ENCODE measurements around the gene TFDP2. TPM values are rescaled to one million over a fixed set of nuclear protein-coding genes. Genes with fewer than 3 reads are reported as not detected.

The TFDP2 gene
- total and polyA plus RNA-seq, 2 donors (not counting 1 experiment from before 2014, with no cell fraction given), result 5.5 to 31.7 TPM

GRCh38 chr3:141949972-141950371 lies 199.4 kb downstream of the TFDP2 start:
- DNase-seq, result no peak
- H3K4me3 ChIP-seq (ENCODE audit: control extremely low read depth in 1 of 5, extremely low read depth in 1 of 5, insufficient read depth in 1 of 5, low read depth in 2 of 5, low read length in 4 of 5), result no peak overlapping the region
- H2AFZ ChIP-seq (ENCODE audit: insufficient read depth, low read depth, low read length, poor library complexity, severe bottlenecking), result no peak overlapping the region
- H3K9me3 ChIP-seq (ENCODE audit: control extremely low read depth in 1 of 3, control insufficient read depth in 2 of 3, insufficient read depth in 1 of 3, low read length in 2 of 3), result peaks cover 0 to 1% (median 0%) of the 10 kb centered on the region in 3 donors
- H3K36me3 ChIP-seq (replicated peaks in 1 of 2; ENCODE audit: control extremely low read depth in 1 of 2, control insufficient read depth in 1 of 2, extremely low read depth in 1 of 2, insufficient read depth in 2 of 2, low read length in 1 of 2), result peaks cover 7 to 10% of the 10 kb centered on the region in 2 experiments
- H3K27me3 Mint-ChIP-seq, result no peaks in the 10 kb centered on the region
- CTCF ChIA-PET, result interaction anchor here (1.1 kb wide), 1 partner anchor 11 kb away, joined by 3 read pairs; no protein-coding TSS in a partner anchor
- H4K20me1 ChIP-seq (ENCODE audit: control insufficient read depth, insufficient read depth, low read length, poor library complexity, severe bottlenecking), result no peaks in the 10 kb centered on the region
- no peak overlapping the region for H3K27ac ChIP-seq (ENCODE audit: low read length in 2 of 2)
- H3K4me3 Mint-ChIP-seq, result no peak overlapping the region
- H3K4me1 Mint-ChIP-seq, result peaks cover 6% of the 10 kb centered on the region
- no peaks in the 10 kb centered on the region for H3K9me3 Mint-ChIP-seq (ENCODE audit: insufficient read depth)
- POLR2A ChIA-PET, result no interaction called here
- WGBS (ENCODE audit: insufficient coverage), result 100% methylated on average over 4 of the region's 6 CpGs
- no peak overlapping the region for H3K27ac Mint-ChIP-seq
- H3K79me2 ChIP-seq (ENCODE audit: control insufficient read depth, insufficient read depth, low read length), result no peaks in the 10 kb centered on the region
- no peaks in the 10 kb centered on the region for H3K27me3 ChIP-seq (replicated peaks in 1 of 4; ENCODE audit: control extremely low read depth in 1 of 4, control insufficient read depth in 3 of 4, insufficient read depth in 4 of 4, low read length in 3 of 4)
- no peaks in the 10 kb centered on the region for H3K4me1 ChIP-seq (ENCODE audit: control insufficient read depth in 2 of 2, insufficient read depth in 2 of 2, low read length in 2 of 2)
- intact Hi-C loops (cut with micrococcal nuclease), result no loop called here
- no peak overlapping the region for H3K4me2 ChIP-seq (replicated peaks; ENCODE audit: low read depth, low read length, poor library complexity, severe bottlenecking)
- no peak for ATAC-seq (ENCODE audit: low read depth)
- H3K9ac ChIP-seq (ENCODE audit: low read length), result no peak overlapping the region
- TF ChIP-seq EZH2 (IDR thresholded peaks at IDR 0.05; ENCODE audit: borderline replicate concordance, insufficient read depth, low read depth, low read length, poor library complexity, severe bottlenecking) (no peak), CTCF (IDR thresholded peaks at IDR 0.05) (no peak)

GRCh38 chr3:141949399-141949798 lies 199.9 kb downstream of the TFDP2 start:
- no peak overlapping the region for H2AFZ ChIP-seq (ENCODE audit: insufficient read depth, low read depth, low read length, poor library complexity, severe bottlenecking)
- H3K4me3 Mint-ChIP-seq, result no peak overlapping the region
- no peaks in the 10 kb centered on the region for H3K27me3 ChIP-seq (replicated peaks in 1 of 4; ENCODE audit: control extremely low read depth in 1 of 4, control insufficient read depth in 3 of 4, insufficient read depth in 4 of 4, low read length in 3 of 4)
- ChIA-PET CTCF (no interaction called here), POLR2A (no interaction called here)
- no peaks in the 10 kb centered on the region for H4K20me1 ChIP-seq (ENCODE audit: control insufficient read depth, insufficient read depth, low read length, poor library complexity, severe bottlenecking)
- H3K27ac ChIP-seq (ENCODE audit: low read length in 2 of 2), result no peak overlapping the region
- no peak overlapping the region for H3K4me2 ChIP-seq (replicated peaks; ENCODE audit: low read depth, low read length, poor library complexity, severe bottlenecking)
- DNase-seq (no peak), ATAC-seq (ENCODE audit: low read depth) (no peak)
- no peak overlapping the region for H3K27ac Mint-ChIP-seq
- 89% methylated on average over 9 of the region's 10 CpGs for WGBS (ENCODE audit: insufficient coverage)
- no peak overlapping the region for H3K4me3 ChIP-seq (ENCODE audit: control extremely low read depth in 1 of 5, extremely low read depth in 1 of 5, insufficient read depth in 1 of 5, low read depth in 2 of 5, low read length in 4 of 5)
- H3K79me2 ChIP-seq (ENCODE audit: control insufficient read depth, insufficient read depth, low read length), result no peaks in the 10 kb centered on the region
- H3K9ac ChIP-seq (ENCODE audit: low read length), result no peak overlapping the region
- H3K4me1 ChIP-seq (ENCODE audit: control insufficient read depth in 2 of 2, insufficient read depth in 2 of 2, low read length in 2 of 2), result no peaks in the 10 kb centered on the region
- TF ChIP-seq EZH2 (IDR thresholded peaks at IDR 0.05; ENCODE audit: borderline replicate concordance, insufficient read depth, low read depth, low read length, poor library complexity, severe bottlenecking), result no peak
- no peak for TF ChIP-seq CTCF (IDR thresholded peaks at IDR 0.05)
- intact Hi-C loops (cut with micrococcal nuclease), result no loop called here
- H3K9me3 ChIP-seq (ENCODE audit: control extremely low read depth in 1 of 3, control insufficient read depth in 2 of 3, insufficient read depth in 1 of 3, low read length in 2 of 3), result peaks cover 0 to 1% (median 0%) of the 10 kb centered on the region in 3 donors
- H3K9me3 Mint-ChIP-seq (ENCODE audit: insufficient read depth), result no peaks in the 10 kb centered on the region
- H3K27me3 Mint-ChIP-seq, result no peaks in the 10 kb centered on the region
- peaks cover 6% of the 10 kb centered on the region for H3K4me1 Mint-ChIP-seq
- peaks cover 7 to 10% of the 10 kb centered on the region in 2 experiments for H3K36me3 ChIP-seq (replicated peaks in 1 of 2; ENCODE audit: control extremely low read depth in 1 of 2, control insufficient read depth in 1 of 2, extremely low read depth in 1 of 2, insufficient read depth in 2 of 2, low read length in 1 of 2)
